Stimulated activated CD8-positive, alpha-beta memory T cell treated with anti-CD3 and anti-CD28 coated beads, Interleukin-4, amount 100 ng/mL, for 48 hours (primary cell): Measurements from ENCODE around the gene SECISBP2.
A peak's percentile ranks its signal among the peaks of the same experiment; 100 is the strongest.
"Not testable (repeated sequence)": the region's sequence is repeated elsewhere in the genome, so short reads cannot be mapped to it uniquely, and the experiment has no call there.

ENCODE experiments used
- DNase-seq: peaks from one replicate; pipeline ENCODE4 v3.0.0-alpha.2; 2020

SECISBP2 gene

DNA sequence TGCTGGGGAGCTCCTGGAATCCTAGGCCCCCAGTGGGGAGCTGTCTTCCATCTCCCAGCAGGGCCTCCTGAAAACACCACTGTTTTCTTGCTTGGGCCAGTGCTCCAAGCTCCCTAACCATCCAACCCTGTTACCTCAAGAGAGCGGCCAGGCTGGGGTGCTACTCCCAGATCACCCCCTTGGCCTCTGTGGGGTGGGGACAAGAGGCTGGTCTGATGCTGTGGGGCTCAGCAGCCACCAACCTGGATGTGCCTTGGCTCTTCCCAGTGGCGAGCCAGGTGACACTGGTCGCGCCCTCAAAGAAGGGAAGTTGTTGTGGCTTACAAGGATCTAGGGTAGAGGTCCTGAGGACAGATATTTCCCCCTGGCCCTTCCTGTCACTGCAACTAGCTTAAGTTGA, 49.0 kb downstream of the SECISBP2 start:
- DNase-seq: no peak

DNA sequence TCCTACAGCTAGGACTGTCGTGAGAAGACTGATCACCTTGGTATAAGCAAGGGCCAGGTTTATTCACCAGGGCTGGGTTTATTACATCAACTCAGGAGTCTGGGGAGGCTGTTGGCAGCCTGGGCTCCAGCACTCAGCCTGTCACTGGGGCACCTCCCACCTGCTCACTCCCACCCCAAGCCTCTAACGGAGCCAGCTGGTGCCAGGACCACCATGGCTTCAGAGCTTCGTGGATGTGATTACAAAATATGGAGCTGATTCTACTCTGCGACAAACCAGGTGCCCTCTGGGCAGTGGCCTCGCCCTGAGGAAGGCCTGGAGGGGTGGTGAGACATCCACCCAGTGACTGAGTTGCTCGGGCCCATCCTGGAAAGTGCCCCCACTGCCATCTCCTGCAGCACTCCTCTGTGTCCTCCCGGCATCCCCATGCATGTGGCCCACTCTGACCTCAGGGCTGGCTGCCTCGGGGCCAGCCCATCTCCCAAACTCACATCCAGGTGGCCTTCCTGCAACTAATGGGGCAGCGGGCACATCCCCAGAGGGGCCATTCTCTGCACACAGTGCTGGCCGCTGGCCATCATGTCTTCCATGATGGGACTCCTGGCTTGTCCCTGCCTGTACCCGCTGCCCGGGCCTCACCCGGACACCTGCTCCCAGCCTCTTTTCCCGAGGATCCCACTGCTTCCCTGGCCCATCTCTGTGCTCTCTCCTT, 49.6 kb downstream of the SECISBP2 start:
- DNase-seq: no peak

DNA sequence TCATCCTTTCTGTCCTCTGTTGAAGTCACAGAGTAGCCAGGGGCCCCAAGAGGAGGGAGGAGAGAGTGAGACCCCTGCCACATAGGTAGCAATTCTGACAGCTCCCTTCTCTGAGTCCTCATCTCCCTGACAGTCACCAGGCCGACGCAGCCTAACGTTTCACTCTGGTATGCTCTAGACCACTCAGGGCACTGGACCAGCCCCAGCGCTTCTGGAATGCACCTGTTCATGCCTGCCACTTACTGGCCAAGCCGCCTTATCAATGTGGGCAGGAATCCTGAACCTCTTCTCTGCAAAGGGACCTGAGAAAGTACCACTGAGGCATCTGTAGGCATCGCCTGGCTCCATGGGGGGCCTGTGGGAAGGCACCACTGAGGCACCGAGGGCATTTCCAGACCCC, 50.2 kb downstream of the SECISBP2 start:
- no peak for DNase-seq

DNA sequence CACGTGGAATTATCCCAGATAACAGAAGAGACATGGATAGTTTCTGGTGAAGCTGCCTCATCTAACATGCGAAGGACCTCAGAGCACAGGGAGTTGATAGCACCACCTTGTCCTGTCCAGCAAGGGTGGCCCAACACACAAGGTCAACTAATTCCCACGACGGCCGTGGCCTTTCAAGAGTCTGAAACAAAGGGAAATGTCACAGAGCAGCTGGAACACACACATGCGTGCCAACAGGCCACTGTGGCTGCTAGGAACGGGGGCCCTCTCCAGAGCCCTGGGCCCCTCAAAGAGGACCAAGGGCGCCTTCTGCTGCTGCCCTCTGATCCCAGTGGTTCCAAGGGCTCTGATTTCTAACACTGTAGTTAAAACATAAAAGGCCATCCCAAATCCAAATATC, 50.7 kb downstream of the SECISBP2 start:
- DNase-seq: no peak

DNA sequence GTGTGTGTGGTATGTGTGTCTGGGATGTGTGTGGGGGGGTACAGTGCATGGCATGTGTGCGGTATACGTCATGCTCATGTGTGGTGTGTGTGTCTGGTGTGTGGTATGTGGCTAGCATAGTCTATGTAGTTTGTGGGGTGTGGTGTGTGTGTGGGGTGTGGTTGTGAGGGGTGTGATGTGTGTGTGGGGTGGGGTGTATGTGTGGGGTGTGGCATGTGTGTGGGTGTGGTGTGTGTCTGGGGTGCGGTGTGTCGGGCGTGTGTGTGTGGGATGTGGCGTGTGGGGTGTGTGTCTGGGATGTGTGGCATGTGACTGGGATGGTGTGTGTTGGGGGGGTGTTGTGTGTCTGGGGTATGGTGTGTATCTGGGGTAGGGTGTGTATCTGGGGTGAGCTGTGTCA, 52.3 kb downstream of the SECISBP2 start:
- no peak for DNase-seq

DNA sequence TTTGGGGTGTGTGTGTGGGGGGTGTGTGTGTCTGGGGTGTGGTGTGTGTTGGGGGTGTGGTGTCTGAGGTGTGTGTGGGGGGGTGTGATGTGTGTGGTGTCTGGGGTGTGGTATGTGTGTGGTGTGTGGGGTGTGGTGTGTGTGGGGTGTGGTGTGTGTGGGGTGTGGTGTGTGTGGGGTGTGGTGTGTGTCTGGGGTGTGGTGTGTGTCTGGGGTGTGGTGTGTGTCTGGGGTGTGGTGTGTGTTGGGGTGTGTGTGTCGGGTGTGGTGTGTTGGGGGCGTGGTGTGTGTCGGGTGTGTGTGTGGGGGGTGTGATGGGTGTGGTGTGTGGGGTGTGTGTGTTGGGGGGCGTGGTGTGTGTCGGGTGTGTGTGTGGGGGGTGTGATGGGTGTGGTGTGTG, 53.5 kb downstream of the SECISBP2 start:
- DNase-seq: not testable (repeated sequence)

DNA sequence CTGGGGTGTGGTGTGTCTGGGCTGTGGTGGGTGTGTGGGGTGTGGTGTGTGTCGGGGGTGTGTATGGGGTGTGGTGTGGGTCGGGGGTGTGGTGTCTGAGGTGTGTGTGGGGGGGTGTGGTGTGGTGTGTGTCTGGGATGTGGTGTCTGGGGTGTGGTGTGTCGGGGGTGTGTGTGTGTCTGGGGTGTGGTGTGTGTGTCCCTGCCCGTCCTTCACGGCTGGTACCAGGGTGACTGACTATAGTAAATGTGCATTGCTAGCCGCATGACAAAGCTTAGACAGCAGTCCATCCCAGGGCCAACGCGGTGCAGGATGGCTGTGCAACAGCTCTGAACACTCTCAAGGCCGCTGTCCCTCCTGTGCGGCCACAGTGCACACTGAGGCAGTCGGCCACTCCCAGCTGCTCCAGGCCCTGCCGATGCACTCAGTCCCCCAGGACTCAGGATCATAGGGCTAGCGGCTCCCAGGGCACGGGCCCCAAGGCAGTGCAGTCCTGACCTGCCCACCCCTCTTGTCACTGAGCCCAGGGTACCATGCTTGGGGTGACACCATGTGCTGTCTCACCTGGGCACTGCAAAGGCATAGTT, 54.0 kb downstream of the SECISBP2 start:
- peak; percentile 49 for DNase-seq

DNA sequence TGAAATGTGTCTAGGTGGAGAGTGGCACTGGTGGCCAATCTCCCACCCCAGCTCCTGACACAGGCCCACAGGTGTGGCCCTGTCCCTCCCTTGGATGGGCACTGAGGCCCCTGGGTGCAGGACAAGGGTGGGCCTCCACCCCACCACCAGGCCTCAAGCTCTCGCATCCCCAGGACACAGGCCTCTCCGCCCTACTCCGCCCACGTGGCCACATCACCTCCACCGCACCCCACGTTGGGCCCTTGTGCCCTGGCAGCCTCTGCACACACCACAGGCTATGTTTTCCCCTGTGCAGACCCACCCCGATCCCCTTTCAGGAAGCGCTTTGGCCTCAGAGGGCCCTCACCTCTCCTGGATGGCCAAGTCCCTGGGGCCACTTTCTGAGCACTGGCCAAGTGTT, 54.7 kb downstream of the SECISBP2 start:
- no peak for DNase-seq

DNA sequence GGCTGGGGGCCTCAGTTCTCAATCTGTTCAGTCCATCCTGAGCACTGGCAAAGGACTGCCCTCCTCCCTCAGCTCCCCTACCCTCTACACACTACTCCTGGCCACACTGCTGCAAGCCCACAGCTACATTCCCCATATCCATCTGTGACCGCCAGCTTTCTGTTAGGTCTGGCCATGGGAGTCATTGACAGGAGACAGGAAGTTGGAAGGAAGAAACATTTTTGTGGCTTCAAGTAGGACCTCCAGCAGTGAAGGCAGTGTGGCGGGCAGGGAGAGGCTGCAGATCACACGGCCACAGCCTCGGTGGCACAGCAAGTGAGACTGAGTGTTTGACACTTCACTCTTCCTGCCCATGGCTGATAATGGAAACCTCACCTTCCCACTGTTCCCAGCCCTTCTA, 55.9 kb downstream of the SECISBP2 start:
- no peak for DNase-seq

DNA sequence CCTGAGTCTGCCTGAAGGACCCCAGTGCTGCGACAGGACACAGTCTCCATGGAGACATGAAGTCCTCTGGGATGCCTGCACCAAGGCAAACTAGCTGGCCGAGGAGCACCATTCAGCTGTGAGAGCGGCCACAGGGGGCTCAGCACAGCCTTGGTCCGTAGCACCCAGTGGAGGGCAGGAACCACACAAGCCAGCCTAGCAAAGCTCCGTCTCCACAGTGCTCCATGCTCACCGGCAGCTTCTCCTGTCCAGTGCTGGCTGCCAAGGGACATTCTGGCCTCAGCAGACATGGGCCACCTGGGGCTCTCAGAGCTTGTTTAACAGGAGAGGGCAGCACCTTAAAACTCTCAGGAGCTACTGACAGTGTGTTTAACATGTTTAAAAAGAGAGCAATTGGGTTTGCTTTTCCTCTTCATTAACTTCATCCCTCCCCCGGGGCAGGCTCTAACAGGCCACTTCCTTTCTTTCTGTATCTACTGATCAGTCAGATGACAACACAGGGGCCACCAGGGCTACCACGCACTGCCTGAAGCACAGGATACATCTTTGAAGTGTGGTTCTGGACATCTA, 57.0 kb downstream of the SECISBP2 start:
- DNase-seq: no peak

DNA sequence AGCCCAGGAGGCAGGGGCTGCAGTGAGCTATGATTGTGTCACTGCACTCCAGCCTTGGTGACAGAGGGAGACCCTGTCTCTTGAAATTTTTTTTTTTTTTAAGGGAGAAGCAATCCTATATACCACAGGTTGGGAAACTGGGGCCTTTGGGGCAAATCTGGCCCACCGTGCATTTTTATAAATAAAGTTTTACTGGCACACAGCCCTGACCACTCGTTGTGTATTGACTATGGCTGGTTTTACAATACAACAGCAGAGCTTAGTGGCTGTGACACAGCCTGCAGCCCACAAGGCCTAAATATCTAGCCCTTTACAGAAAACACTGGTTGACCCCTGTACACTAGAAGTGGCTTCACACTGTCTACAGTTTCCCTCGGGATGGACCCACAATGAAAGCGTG, 58.0 kb downstream of the SECISBP2 start:
- no peak for DNase-seq

DNA sequence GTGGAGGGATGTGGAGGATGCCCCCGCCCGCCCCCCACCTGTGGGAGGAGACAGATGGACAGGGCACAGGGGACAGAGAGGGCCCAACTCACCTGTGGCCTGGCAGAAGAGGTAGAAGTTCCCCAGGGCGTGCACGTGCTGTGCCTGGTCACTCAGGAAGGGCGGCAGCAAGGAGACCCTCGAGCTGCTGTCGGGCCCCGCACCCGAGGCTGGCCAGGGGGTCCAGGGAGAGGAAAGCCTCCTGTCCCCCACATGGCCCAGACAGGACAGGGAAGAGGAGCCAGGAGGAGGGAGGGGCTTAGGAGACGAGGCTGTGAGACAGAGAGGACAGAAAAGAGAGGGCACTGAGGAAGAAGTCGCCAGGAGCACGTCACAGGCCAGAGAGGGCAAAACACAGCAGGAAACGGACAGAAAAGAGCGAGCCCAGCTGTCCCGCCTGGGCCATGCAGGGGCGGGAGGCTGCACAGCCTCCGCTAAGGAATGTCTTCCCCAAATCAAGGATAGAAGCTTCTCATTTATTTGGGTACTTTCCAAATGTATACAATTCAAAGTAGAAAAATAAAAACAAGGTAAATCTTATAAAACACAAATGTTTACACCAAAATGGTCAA, 58.5 kb downstream of the SECISBP2 start:
- DNase-seq: no peak

DNA sequence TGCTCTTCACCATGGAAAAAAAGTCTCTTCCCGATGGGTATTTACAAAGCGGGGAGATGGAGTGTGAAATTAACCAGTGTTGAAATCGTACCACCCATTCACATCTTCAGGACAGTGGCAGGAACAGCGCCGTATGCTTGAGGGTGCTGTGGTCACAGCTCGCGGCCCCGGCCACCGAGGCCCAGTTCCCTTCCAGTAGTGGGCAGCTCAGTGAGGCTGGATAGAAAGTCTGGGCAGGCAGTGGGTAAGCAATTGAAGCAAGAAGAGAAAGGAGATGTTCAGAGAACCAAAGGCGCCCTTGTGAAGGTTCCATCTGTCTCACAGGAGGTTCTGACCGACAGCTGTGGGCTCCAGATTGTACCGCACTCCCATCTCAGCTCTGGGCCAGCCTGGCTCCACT, 59.1 kb downstream of the SECISBP2 start:
- DNase-seq: no peak

DNA sequence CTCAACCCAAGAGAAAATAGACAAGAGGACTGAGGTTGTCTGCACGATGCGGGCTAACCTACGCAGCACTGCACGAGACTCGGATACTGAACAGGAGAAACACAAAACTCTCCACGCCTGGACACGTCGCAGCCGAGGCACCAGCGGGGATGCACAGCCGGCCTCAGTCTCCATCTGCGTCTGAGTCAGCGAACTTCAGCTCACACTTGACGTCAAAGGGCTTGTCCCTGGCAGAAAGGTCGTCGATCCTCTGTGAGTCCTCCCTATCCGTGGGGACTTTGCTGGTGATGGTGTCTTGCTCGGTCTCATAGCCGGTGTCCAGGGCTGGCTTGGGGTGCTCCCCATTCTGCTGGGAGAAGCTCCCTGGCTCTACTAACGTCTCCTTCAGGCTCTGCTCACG, 60.2 kb downstream of the SECISBP2 start:
- DNase-seq: no peak

DNA sequence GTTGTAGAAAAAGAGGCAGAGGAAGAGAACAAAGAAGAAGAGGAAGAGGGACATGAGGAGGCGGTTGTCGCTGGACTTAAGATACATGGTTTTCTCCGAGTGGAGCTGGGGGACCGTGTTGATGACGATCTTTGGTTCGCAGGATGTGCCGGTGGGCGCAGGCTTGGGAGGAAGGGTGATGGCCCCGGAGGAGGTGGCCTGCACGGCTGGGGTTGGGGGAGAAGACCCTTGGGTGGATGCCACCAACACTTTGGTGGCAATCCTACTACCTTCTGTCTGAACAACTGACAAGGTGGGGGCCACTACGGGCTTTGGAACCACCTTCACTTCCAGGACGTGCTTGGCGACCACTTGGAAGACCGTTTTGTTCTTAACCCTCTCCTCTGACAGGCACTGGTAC, 60.7 kb downstream of the SECISBP2 start:
- no peak for DNase-seq

DNA sequence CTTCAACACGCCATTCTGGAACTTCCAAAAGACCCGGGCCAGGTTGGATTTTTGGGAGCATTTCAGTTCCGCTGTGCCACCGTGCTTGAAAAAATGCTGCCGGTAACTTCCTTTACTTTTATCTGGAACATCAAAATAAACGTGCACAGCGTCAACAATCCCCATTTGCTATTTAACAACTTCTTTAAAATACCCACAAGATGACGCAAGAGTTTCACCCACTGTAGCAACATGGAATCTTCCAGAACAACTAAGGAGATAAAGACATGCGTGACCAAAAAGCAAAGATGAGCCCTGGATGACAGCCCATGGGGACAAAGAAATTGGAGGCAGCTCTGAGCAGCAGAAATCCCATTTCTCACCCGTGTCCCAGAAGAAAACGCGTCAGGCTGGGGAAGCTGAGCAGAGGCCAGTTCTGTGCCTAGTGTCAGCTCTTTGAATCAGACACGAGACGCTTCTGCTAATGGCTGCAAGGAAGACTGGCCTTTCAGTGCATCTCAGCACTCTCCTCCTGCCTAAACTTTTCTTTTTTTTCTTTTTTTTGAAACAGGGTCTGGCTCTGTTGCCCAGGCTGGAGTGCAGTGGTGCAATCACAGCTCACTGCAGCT, 61.3 kb downstream of the SECISBP2 start:
- no peak for DNase-seq

DNA sequence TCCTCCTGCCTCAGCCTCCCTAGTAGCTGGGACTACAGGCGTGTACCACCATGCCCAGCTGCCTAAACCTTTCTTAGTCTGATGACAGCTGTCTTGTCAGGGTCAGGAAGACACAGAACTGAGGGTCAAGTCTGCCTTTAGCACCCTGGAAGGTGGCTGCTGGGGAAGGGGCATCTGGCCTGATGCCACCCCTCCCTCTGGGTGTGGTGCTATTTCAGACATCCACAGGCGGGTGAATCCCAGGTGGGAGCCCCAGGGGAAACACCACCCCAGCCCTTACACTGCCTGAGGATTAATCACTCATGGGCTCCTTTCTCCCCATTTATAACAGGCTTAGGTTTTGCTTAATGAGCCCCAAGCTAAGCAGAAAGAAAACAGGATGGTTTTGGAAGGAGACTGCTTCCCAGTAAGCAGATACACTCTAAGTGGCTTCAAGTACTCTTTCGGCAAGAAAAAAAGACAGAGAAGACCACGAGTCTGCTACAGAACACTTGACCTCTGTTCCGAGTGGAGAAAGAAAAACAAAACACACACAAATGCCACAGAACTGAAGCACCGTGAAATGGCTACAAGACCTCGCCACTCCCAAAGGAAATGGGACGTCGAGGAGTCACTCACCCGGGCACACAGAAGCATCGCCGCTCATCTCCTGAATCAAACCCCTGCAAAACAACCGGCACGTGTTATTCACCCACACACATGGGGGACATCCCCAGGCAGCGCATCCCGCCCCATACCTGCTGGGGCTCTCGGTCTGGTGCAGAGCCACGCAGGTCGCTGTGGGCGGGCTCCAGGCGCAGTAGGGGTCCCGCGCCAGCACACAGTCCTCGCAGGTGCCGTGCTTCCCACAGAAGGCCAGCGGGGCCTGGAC, 62.4 kb downstream of the SECISBP2 start:
- DNase-seq: no peak

DNA sequence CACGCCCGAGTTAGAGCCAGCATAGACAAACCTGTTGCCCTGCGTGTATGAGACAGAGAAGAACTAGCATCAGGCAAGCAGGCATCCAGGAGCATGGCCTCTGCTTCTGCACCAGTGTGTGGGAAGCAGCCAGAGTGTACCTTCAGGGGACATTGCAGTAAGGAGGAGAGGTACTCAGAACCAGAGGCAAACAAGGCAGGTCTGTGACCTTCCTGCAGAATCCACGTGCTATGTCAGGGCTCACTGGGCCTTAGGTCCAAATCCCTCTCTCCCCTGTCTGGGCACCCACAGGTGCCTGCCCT, 63.0 kb downstream of the SECISBP2 start:
- DNase-seq: no peak

DNA sequence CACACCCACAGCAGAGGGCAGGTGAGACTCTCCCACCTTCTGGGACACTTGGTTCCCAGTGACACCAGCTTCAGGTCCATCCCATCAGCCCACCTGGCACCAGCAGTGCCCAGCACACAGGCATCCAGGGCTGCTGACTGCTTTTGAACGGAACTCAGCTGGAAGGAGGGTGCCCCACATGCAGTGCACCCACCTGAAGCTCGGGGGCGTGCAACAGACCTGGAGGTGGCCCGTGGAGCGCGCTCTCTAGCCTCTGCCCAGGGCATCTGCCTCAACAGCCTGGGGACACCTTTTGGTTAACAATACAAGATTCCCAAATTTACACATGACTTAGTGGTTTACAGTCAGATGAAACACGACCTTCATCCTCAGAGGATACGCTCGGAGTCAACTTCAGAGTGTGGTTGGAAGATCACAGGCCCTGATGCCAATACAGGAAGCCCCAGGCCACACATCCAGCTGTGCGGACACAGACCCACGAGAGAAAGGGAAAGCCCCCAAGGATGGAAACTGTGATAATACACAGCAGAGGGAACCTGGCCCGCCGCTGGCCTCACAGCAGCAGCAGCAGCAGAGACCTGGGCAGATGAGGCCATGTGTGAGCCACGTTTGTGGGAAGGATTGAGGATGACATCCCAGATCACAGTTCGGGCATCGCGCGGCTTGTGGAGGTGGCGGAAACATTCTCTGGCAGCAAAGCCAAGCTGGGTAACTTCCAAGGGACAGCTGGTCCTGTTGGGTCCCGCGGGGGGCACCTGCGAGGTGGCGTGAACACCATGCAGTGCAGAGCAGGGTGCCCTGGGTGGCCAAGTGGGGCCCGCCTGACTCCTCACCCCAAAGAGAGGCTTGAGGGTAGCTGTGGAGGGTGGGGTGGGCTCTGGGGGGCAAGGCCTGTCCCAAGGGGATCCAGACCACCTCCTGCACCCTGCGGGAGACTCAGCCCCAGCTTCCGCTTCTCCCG, 64.0 kb downstream of the SECISBP2 start:
- no peak for DNase-seq

DNA sequence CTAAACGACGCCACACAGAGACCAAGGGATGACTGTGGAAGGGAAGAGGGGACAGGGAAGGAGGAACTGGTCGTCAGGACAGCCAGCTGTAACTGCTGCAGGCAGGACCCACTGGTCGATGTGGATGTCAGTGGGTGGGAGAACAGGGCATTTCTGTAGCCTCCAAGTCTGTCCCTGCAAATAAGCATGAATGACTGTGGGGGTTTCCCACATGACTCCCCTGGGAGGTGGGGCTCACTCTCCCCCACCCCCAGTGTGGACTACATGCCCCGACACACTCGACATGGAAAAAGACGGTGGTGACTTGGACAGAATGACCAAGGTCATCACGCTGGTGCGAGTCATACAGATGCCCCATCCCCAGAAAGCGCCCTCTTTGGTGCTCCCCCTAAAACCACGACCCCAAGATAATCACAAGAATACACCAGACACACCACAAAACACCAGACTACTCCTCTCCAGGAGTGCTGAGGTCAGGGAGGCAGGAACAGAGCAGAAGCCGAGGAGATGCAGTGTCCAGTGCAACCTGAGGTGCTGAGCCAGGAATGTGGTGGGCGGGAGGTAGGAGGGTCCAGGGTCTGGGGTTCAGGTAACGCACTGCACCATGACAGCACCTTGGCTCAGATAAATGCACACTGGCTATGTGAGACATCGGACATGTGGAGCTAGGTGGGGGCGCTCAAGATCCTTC, 64.9 kb downstream of the SECISBP2 start:
- DNase-seq: no peak

DNA sequence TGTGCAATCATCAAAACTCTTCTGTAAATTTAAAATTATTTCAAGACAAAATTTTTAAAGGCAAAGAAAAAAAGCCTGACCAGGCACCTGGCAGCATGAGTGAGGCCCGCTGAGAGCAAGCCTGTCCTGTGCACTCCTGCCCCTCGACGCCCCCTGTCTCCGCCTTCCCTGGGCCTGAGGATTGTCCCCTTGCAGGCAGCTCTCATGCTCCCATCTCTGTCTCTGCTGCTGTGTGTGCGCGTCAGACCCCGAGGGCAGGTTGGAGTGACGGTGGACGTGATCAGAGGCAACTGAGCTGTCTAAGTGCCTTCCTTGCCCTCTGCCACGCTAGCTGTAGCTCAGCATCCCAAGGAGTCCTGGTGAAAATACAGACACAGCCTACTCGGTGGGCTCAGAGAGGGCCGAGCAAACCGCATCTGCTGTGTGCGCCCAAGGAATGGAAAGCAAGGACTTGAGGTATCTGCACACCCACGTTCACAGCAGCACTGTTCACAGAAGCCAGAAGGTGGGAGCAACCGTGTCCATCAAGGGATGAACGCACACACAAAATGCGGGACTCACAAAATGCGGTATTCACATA, 65.5 kb downstream of the SECISBP2 start:
- DNase-seq: no peak
